ENCODE measurements around the gene TBC1D22A. TPM values are rescaled to one million over a fixed set of nuclear protein-coding genes. Genes with fewer than 3 reads are reported as not detected.
"Not testable (repeated sequence)": the region's sequence is repeated elsewhere in the genome, so short reads cannot be mapped to it uniquely, and the experiment has no call there.

Gene TBC1D22A
- polyA plus RNA-seq, 1 donor from 2014 or later, result 9.3 TPM

GRCh38 chr22:46780453-46780852 lies 18.0 kb downstream of the TBC1D22A start:
- Histone ChIP-seq H3K4me3 (ENCODE audit: low read length) (no peak overlapping the region), H3K27me3 (ENCODE audit: insufficient read depth, low read depth, low read length) (no peaks in the 10 kb centered on the region), H3K9me2 (ENCODE audit: insufficient read depth, low read length) (no peaks in the 10 kb centered on the region), H3F3A (ENCODE audit: insufficient read depth, low read length, poor library complexity, severe bottlenecking) (no peaks in the 10 kb centered on the region), H3K36me3 (ENCODE audit: insufficient read depth, low read length) (no peaks in the 10 kb centered on the region), H3K27ac (ENCODE audit: low read length) (no peak overlapping the region), H3K4me2 (ENCODE audit: low read length) (no peak overlapping the region), H3K9ac (ENCODE audit: low read length) (no peak overlapping the region), H4K20me1 (ENCODE audit: insufficient read depth) (no peaks in the 10 kb centered on the region), H3K9me3 (ENCODE audit: low read length) (no peaks in the 10 kb centered on the region), H2AFZ (ENCODE audit: low read depth, low read length) (no peak overlapping the region), H3K79me2 (replicated peaks; ENCODE audit: insufficient read depth, low read length) (no peaks in the 10 kb centered on the region)
- TF ChIP-seq, protein P1, sequence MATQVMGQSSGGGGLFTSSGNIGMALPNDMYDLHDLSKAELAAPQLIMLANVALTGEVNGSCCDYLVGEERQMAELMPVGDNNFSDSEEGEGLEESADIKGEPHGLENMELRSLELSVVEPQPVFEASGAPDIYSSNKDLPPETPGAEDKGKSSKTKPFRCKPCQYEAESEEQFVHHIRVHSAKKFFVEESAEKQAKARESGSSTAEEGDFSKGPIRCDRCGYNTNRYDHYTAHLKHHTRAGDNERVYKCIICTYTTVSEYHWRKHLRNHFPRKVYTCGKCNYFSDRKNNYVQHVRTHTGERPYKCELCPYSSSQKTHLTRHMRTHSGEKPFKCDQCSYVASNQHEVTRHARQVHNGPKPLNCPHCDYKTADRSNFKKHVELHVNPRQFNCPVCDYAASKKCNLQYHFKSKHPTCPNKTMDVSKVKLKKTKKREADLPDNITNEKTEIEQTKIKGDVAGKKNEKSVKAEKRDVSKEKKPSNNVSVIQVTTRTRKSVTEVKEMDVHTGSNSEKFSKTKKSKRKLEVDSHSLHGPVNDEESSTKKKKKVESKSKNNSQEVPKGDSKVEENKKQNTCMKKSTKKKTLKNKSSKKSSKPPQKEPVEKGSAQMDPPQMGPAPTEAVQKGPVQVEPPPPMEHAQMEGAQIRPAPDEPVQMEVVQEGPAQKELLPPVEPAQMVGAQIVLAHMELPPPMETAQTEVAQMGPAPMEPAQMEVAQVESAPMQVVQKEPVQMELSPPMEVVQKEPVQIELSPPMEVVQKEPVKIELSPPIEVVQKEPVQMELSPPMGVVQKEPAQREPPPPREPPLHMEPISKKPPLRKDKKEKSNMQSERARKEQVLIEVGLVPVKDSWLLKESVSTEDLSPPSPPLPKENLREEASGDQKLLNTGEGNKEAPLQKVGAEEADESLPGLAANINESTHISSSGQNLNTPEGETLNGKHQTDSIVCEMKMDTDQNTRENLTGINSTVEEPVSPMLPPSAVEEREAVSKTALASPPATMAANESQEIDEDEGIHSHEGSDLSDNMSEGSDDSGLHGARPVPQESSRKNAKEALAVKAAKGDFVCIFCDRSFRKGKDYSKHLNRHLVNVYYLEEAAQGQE (IDR thresholded peaks at IDR 0.05; ENCODE audit: borderline replicate concordance), result no peak
- TF ChIP-seq EP300 (conservative IDR thresholded peaks at IDR 0.05; ENCODE audit: poor library complexity, severe bottlenecking), result no peak
- TF ChIP-seq, protein P2, sequence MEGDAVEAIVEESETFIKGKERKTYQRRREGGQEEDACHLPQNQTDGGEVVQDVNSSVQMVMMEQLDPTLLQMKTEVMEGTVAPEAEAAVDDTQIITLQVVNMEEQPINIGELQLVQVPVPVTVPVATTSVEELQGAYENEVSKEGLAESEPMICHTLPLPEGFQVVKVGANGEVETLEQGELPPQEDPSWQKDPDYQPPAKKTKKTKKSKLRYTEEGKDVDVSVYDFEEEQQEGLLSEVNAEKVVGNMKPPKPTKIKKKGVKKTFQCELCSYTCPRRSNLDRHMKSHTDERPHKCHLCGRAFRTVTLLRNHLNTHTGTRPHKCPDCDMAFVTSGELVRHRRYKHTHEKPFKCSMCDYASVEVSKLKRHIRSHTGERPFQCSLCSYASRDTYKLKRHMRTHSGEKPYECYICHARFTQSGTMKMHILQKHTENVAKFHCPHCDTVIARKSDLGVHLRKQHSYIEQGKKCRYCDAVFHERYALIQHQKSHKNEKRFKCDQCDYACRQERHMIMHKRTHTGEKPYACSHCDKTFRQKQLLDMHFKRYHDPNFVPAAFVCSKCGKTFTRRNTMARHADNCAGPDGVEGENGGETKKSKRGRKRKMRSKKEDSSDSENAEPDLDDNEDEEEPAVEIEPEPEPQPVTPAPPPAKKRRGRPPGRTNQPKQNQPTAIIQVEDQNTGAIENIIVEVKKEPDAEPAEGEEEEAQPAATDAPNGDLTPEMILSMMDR (IDR thresholded peaks at IDR 0.05; ENCODE audit: poor library complexity, severe bottlenecking), result no peak

- Histone ChIP-seq H3K9me3 (ENCODE audit: low read length) (no peaks in the 10 kb centered on the region), H3K9me2 (ENCODE audit: insufficient read depth, low read length) (no peaks in the 10 kb centered on the region), H2AFZ (ENCODE audit: low read depth, low read length) (no peak overlapping the region), H3K9ac (ENCODE audit: low read length) (no peak overlapping the region), H3K4me2 (ENCODE audit: low read length) (no peak overlapping the region), H3K36me3 (ENCODE audit: insufficient read depth, low read length) (no peaks in the 10 kb centered on the region), H3K27ac (ENCODE audit: low read length) (no peak overlapping the region), H3K4me3 (ENCODE audit: low read length) (no peak overlapping the region), H4K20me1 (ENCODE audit: insufficient read depth) (no peaks in the 10 kb centered on the region), H3F3A (ENCODE audit: insufficient read depth, low read length, poor library complexity, severe bottlenecking) (no peaks in the 10 kb centered on the region), H3K27me3 (ENCODE audit: insufficient read depth, low read depth, low read length) (no peaks in the 10 kb centered on the region), H3K79me2 (replicated peaks; ENCODE audit: insufficient read depth, low read length) (no peaks in the 10 kb centered on the region)
- TF ChIP-seq EZH2 (IDR thresholded peaks at IDR 0.05; ENCODE audit: borderline replicate concordance, insufficient read depth, low read length, poor library complexity, severe bottlenecking) (no peak), EP300 (conservative IDR thresholded peaks at IDR 0.05; ENCODE audit: poor library complexity, severe bottlenecking) (no peak), SMC3 (conservative IDR thresholded peaks at IDR 0.05; ENCODE audit: poor library complexity) (no peak), MXI1 (conservative IDR thresholded peaks at IDR 0.05; ENCODE audit: poor library complexity, severe bottlenecking) (no peak), POLR2AphosphoS5 (IDR thresholded peaks at IDR 0.05) (no peak), RAD21 (conservative IDR thresholded peaks at IDR 0.05) (no peak), TAF1 (IDR thresholded peaks at IDR 0.05; ENCODE audit: low read depth) (no peak)
- TF ChIP-seq, protein P1 (IDR thresholded peaks at IDR 0.05; ENCODE audit: borderline replicate concordance), result no peak
- TF ChIP-seq, protein P2 (IDR thresholded peaks at IDR 0.05; ENCODE audit: poor library complexity, severe bottlenecking), result no peak
Observed at GRCh38 chr22:46781291-46781690, 18.8 kb downstream of the TBC1D22A start.

DNA sequence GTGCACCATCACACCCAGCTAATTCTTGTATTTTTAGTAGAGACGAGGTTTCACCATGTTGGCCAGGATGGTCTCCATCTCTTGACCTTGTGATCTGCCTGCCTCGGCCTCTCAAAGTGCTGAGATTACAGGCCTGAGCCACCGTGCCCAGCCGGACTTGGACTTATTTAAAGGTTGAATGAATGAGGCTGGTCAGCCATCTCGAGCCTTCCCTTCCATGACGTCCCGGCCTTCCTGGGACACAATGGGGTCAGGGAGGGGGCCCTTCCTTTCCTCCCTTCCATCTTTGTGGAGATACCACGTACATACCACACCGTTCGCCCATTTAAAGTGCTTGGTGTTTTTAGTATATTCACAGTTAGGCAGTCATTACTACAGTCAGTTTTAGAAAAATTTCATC lies 19.8 kb downstream of the TBC1D22A start:
- H3K4me3 ChIP-seq (ENCODE audit: low read length); H3K79me2 ChIP-seq (replicated peaks; ENCODE audit: insufficient read depth, low read length); H2AFZ ChIP-seq (ENCODE audit: low read depth, low read length): not testable (repeated sequence)

More for the DNA sequence above, 19.8 kb downstream of the TBC1D22A start:
- H3K9ac ChIP-seq (ENCODE audit: low read length); H4K20me1 ChIP-seq (ENCODE audit: insufficient read depth); H3K27ac ChIP-seq (ENCODE audit: low read length); H3K36me3 ChIP-seq (ENCODE audit: insufficient read depth, low read length); H3K4me2 ChIP-seq (ENCODE audit: low read length); H3K9me2 ChIP-seq (ENCODE audit: insufficient read depth, low read length); H3K9me3 ChIP-seq (ENCODE audit: low read length); H3K27me3 ChIP-seq (ENCODE audit: insufficient read depth, low read depth, low read length); H3F3A ChIP-seq (ENCODE audit: insufficient read depth, low read length, poor library complexity, severe bottlenecking): not testable (repeated sequence)
